Peyer's patch (tissue), 4 donors: ENCODE results near the gene CERS3.

Experiments used
- CTCF ChIP-seq, 6 experiments: fragments of 450-650 bp in 4 of 6; fragments of 200-600 bp in 2 of 6; sonication (generic) in 1 of 6; IDR thresholded peaks; one replicate each; pipeline ENCODE4 v1.5.1; 2017 to 2019; ENCODE audit warnings: antibody characterized with exemption in 6 of 6, mild to moderate bottlenecking in 3 of 6, moderate library complexity in 1 of 6
- POLR2A ChIP-seq, 2 donors: fragments of 450-650 bp; IDR thresholded peaks; one replicate each; pipeline ENCODE4 v1.5.1; 2017; ENCODE audit warnings: antibody characterized with exemption in 2 of 2, mild to moderate bottlenecking in 2 of 2, moderate library complexity in 2 of 2

GRCh38 chr15:100430411-100430810 is 98.3 kb downstream of the CERS3 start:
- TF ChIP-seq POLR2A (IDR thresholded peaks at IDR 0.05) (no peak), CTCF (IDR thresholded peaks at IDR 0.05) (no peak)
